ENCODE data around the gene MRPL45. TPM values are rescaled to one million over a fixed set of nuclear protein-coding genes. Genes with fewer than 3 reads are reported as not detected.

MRPL45 gene
- polyA plus RNA-seq, 4 donors: 67.2 to 74.4 (median 69.9) TPM

DNA sequence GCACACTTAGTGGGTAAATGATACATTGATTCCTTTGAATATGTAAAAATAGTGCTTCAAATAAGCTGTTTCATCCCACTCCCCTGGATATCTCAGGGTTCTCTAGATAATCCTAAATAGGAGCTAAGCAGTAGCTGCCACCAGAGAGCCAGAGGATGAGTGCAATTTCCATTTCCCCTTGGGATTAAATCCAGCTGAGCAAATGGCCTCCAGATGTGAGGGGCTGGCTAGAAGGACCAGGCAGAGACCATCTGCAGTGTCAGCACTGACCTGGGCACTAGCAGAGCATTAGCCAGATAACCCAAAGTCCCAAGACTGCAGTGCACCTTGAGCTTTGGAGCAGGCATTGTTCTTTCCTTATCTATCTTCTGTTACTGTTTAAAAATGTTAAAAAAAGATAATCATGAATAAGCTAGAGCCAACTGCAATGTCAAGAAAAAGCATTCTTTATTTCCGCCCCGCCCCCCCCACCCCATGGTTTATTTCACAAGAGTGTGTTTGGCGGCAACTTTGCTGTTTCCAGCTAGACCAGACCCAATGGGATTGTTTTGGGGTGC lies 27.3 kb downstream of the MRPL45 start:
- DNase-seq (ENCODE audit: low read depth in 4 of 4, low spot score in 3 of 4): no peak

DNA sequence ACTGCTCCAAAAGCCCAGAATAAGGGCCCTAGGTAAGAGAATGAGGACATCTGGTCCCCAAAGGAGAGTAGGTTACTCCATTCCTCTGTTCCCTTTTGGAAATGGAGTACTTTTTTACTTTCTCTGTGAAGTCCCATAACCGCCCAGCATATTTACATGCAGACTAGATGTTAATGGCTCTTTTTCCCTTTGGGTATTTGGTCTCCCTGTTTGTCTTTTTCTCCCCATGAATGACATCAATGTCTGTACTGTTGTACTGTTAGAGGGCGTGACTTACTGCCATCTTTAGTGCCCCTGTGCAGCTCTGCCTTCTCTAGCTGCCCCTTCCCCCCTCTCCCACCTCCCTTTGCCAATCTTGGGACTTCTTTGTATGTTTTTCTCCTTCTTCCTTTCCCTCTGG lies 27.8 kb downstream of the MRPL45 start:
- DNase-seq (ENCODE audit: low read depth in 4 of 4, low spot score in 3 of 4): no peak

DNA sequence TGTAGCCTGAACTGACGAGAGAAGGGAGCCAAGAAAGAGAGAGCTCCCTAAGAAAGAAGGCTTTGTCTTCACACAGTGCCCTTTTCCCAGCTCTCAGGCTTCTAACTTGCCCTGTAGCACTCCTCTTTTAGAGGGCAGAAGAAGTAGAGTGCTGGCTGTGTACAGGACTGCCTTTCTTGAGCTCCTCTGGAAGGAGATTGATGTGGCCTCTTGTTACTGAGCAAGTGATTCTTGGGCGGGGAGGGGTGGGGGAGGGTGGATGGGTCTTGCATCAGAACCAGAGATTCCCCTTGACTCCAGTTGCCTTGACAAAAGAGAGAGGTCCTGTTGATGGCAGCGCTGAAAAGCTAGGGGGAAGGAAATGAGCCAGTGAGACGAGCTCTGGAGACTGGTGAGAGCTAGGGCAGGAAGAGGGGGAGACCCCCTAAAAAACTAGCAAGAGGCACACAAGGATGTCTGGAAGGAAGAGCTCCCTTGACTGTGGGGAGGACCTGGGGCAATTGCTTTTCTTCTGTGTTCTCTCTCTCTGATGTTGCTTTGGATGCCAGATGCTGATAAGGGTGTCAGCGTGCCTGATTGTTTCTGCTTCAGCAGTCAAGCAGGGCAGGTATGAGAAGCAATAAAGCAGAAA lies 28.4 kb downstream of the MRPL45 start:
- no peak for DNase-seq (ENCODE audit: low read depth in 4 of 4, low spot score in 3 of 4)

DNA sequence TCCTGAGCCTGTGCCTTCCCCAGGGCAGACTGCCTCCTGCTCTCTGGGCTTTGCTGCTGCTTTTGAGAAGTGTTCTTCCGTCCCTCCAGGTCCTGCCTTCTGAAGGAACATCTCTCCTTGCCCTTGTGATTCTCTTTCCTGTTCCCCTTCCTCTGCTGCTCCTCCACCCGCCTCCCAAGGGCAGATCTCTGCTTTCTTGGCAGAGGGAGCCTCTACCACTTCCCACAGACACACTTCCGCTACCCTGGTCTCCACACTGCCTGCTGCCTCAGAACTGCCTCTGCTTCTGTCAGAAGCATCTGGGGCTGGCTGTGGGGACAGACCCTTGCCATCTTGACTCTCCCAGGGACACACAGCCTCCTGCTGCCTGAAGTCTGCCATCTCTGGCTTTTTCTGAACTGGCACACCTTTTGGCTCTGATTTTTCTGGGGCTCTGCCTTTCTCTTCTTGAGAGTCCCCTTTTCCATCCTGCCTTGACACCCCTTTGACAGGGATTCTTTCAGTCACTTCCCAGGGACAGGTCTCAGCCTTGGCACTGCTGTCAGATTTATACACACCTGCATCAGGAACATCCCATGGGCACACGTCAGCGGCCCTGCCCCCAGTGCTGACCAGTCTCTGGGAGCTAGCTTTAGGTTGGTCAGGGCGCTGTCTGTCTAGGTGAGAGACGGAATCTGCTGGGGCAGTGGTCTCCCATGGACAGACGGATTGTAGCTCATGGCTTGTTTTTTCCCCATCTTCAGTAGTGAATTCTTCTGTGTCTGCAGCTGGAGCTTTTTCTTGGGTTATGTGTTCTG lies 30.2 kb downstream of the MRPL45 start:
- no peak for DNase-seq (ENCODE audit: low read depth in 4 of 4, low spot score in 3 of 4)

DNA sequence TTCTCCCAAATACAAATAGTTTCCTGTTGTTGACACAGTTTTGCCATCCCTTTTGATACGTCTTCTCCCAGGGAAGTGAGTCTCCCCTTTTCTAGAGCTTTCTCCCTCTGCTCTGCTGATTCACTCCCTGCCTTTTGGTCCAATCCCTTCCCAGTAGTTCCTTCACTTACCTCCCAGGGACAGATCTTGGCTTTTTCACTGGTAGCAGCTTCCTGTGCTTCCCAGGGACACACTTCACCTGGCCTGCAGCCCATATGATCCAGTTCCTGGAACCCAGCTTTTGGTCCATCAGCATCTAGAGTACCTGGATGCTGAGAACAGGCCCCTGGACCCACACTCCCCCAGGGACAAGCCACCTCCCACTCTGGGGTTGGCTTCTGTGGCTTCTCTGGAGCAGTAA lies 31.0 kb downstream of the MRPL45 start:
- DNase-seq (ENCODE audit: low read depth in 4 of 4, low spot score in 3 of 4): no peak

DNA sequence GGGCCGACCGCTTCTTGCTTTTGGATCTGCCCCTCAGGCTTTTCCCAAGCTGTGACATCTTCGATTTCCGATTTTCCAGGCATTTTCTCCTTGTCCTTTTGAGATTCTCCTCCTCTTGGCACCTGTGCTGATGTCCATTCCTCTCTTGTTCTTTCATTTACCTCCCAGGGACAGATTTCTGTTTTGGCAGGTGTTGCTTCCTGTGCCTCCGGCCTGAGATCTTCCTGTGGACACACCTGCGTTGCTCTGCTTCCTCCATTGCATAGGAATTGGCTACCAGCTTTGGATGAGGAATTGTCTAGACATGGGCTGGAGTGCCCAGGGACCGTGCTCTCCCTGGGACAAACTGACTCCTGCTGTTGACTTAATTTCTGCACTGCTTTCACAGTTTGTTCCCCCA lies 31.7 kb downstream of the MRPL45 start:
- DNase-seq (ENCODE audit: low read depth in 4 of 4, low spot score in 3 of 4): no peak

DNA sequence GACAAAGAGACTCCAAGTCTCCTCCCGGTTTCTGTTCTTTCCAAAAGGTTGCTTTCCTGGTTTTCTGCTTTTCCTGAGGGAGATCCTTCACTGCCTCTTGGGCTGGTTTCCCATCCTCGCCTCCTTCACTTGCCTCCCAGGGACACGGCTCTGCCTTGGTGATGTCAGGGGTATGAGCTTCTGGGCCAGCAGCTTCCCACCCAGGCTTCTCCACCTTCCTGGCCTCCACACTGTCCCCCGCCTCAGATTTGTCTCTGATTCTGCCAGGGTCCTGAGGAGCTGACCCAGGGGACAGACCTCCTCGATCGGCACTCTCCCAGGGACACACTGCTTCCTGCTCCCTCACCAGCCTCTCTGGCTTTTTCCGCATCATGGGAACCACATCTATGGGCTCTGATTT lies 32.3 kb downstream of the MRPL45 start:
- no peak for DNase-seq (ENCODE audit: low read depth in 4 of 4, low spot score in 3 of 4)

DNA sequence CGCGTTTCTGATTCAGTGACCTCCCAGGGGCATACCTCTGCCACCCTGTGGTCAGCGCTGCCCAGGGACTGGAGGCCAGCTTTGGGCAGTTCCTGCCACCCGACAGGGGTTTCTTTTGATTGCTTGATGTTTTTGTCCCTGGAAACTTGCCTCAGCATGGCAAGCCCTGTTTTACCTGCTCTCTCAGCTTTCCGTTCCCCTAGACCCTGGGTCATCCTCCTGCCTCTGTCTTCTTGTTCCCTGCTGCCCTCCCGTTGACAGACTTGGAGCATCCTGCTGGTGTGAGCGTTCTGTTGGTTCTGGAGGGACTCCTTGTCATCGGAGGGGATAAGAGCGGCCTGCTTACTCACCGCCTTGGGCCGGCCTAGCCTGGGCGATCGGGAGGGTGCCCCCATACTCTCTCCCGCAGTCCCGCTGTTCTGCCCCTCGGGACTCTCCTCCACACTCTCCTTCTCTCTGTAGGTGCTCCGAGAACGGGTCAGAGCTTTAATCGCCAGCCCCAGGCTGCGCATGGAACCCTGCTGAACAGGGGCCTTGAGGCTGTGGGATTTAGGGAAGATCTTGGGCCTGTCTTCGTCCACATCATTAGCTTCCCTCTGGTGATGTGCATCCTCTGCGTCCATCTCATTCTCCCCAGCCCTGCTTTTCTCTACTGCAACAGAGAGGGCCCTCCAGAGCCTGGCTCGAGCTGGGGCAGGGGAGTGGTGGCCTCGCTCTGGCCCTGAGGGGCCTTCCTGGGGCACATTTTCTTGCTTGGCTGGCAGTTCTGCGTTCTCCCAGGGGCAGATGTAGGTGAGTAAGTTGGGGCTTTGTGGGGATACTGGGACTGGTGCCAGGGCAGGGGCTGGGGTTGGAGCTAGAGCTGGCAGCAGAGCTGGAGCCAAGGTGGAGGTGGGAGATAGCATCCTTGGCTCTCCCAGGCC lies 33.1 kb downstream of the MRPL45 start:
- no peak for DNase-seq (ENCODE audit: low read depth in 4 of 4, low spot score in 3 of 4)

DNA sequence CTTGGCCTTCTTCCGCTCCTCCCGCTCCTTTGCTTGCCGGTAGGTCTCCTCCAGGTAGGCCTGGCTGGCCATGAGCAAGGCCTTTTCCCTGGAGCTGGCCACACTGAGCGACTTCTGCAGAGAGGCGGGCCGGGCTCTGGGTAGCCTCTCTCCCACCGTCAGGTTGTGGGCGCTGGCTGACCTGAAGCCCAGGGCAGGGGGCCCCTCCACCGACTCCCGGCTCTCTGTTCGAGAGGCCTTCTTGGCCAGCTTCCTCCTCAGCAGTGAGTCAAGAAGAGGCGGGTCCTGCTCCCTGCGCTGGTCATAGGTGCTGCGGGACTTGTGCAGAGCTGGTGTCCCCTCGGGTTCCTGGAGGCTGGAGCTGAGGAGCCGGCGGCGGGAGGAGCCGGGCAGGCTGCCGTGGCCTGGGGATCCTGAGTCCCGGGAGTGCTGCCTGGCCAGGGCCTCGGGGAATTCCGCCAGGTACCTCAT lies 34.0 kb downstream of the MRPL45 start:
- DNase-seq (ENCODE audit: low read depth in 4 of 4, low spot score in 3 of 4): no peak

DNA sequence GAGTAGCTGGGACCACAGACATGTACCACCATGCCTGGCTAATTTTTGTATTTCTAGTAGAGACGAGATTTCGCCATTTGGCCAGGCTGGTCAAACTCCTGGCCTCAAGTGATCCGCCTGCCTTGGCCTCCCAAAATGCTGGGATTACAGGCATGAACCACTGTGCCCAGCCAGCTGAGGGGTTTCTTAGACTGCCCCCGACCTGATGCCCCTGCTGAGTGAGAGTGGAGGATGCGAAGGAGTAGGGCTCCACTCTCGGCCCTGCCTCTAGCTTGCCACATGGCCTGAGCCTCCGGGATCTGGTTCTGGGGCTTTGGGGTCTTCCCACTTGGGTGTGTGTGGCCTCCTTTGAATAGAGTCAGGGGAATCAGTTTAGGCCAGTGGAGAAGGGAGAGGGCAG lies 35.8 kb downstream of the MRPL45 start:
- no peak for DNase-seq (ENCODE audit: low read depth in 4 of 4, low spot score in 3 of 4)

DNA sequence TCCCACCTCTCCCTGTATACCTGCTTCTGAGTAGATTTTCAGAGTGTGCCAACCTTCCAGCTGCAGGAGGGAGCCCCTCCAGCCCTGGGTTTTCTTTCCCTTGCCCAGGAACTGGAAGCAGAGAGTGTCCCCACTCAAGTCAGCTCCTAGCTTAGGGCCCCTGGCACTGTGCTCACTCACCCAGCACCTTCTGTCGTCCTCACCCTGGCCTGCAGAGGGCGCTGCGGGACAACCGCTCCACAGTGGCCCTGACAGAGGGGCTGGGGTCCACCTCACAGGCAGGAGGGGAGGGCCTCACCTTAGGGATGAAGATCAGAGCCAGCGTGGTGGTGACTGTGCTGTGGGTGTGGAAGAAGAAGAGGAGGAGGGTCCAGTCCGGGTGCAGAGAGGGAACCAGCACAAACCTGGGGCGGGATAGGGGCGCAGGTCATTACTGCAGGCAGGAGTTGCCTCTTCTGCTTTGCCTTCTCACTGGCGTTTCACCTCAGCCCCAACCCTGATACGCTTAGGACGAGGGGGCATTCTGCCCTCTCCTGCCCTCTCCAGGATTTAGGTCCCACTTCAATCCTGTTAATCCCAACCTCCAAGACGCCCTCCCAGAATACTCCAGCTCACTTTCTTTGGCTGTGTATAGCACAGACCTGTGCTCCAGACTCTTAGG lies 36.8 kb downstream of the MRPL45 start:
- no peak for DNase-seq (ENCODE audit: low read depth in 4 of 4, low spot score in 3 of 4)

DNA sequence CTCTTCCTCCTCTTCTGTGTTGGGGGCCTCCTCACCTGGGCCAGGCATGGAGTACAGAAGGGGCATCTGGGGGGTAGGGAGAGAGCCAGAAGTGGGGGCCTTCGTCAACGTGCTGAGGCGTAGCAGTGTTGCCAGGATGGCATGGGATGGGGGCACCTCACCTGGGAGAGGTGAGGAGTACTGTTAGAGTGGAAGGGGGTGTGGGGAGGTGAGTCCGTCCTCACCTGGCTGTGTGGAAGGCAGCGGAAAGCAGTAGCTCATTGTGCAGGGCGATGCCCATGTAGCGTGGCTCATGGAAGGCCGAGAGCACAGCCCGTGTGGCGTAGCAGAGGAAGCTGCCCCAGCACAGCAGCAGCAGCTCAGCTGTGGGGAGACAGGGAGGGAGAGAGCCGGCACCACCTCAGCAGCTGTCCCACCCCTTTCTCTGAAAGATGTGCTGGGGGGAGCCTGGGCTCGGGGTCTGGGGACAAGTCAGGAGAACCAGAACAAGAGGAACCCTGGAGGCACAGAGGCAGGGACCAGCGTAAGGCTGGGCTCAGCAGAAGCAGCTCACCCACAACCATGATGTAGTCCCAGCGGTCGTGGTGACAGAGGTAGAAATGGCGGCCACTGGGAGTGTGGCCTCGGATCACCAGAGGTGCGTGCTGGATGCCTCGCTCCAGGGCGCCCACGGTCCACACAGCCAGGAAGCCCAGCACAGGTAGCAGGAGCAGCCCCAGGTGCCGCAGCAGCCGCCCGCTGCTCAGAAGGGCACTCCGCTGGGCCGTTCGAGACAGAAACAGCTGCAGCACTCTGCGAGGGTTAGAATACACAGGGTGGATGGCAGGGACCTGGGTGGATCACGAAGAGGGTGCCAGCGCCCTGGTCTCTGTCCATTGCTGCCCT lies 37.8 kb downstream of the MRPL45 start:
- DNase-seq (ENCODE audit: low read depth in 4 of 4, low spot score in 3 of 4): no peak

DNA sequence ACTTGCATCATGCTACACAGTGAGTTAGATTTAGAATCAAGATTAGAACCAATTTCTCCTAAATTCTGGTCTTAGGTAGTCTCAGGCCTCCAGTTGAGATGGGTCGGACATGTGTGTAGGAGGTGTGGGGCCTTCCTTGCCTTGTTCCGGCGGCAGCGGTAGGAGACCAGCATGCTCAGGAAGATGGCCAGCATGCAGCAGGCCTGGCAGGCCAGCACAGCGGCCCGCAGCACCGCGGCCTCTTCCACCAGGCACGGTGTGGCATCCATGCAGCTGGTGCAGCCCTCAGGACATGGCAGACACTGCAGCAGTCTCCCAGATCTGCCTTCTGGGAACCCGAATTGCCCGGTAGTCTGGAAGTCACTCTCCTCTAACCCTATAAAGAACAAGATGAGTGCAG lies 39.9 kb downstream of the MRPL45 start:
- DNase-seq (ENCODE audit: low read depth in 4 of 4, low spot score in 3 of 4): no peak

DNA sequence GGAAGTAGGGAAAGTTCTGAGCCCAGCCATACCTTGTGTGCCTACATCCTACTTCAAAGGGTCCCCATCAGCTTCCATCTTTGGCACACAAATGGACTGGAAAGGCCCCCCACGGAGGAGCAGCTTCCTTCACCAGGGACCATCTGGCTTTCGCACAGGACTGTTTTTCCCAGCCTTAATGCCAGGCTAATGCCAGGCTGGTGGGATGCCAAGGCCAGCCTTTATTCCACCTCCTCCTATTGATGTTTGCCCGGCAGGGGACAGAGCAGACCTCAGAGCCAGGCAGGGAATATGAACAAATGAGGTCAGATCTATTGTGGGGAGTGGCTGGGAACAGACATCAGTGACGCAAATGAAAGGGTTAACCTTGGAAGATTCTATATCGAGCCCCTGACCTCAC lies 41.1 kb downstream of the MRPL45 start:
- no peak for DNase-seq (ENCODE audit: low read depth in 4 of 4, low spot score in 3 of 4)

DNA sequence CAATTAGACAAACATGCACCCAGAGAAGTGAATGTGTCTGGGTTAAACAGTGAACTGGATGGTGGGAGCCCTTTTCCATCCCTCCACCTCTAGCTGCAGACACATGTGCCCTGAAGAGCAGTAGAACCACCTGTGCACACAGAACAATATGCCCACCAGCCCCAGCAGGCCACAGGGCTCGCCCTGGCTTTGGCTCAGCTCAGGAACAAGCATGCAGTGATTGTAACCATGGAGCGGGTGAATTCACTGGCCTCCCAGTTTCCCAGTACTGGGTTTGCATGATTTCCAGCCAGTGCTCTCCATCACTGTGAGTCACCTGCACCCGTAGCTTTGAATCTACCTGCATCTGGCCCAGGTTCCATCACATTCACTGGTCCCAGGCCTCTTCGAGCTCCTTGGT lies 41.6 kb downstream of the MRPL45 start:
- DNase-seq (ENCODE audit: low read depth in 4 of 4, low spot score in 3 of 4): no peak

DNA sequence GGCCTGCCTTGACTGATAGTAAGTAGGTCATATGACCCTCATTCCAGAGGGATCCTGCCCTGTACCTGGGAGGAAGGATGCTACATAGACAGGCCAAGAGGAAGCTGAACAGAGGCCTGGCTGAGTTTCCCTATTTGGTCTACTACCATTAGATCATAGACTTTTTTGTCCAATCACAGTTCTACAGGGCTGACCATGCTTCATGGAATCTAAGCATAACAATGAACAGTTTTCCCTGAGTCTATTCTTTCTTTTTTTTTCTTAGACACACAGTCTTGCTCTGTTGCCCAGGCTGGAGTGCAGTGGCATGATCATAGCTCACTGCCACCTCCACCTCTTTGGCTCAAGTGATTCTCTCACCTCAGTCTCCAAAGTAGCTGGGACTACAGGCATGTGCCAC lies 42.9 kb downstream of the MRPL45 start:
- DNase-seq (ENCODE audit: low read depth in 4 of 4, low spot score in 3 of 4): no peak

DNA sequence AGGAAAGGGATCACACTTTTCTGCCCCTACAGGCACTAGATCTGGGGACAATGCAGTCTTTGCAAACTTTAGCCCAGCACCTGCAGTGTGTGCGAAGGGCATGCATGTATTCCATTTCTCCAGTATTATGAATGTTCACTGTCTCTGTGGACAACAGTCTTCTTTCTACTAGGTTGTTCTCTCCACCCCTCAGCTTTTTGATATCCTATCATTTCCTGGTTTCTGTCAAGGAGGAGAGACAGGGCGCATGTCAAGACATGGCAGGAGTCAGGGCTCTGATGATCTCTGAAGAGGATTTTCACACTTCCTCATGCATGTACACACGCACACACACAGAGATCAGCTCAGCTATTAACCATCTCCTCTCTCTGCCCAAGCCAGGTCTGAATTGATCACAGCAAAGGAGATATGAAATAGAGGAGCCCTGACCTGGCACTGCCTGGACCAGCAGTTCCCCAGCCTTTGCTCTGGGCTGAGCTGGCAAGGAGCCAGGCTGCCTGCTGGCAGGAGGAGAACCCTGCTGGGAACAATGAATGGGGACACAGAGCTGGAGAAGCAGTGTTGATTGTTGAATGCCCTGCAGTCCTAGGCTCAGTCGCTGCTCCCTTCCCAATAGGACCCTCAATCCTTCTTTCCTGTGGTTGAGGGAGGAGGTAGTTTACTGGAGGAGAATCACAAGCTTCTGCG lies 44.2 kb downstream of the MRPL45 start:
- no peak for DNase-seq (ENCODE audit: low read depth in 4 of 4, low spot score in 3 of 4)

DNA sequence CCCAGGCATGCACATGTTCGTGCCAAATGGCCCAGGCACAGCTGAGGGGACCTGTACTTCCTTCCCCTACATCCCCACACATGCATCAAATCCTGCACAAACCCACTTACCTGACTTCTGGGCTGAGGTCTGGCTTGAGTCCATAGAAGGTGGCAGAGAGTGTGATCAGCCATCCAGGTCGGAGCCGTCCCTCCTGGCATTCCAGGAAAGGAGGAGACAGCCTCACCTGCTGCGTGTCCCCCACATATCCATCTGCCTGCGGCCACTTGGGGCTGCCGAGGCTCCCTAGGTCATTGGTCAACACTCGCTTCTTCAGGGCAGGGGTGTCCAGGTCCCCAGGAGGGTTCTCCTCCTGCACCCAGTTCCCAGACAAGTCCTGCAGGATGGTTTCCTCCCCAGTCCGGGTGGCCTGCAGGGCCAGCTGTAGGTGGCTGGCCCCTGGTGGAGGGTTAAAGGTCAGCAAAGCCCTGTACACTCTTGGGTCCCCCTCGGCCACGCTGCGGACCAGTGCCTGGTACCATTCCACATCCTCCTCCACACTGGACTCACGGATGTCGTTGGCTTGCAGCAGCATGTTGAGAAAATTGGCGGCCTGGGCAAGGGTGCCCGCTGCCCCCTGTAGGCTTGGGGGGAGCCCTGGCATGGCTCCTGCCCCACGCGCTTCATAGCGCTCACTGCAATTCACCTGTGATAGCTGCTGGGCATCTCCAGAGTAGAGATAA lies 46.1 kb downstream of the MRPL45 start:
- DNase-seq (ENCODE audit: low read depth in 4 of 4, low spot score in 3 of 4): no peak
